Activated T-helper 17 cell treated with anti-CD3 and anti-CD28 coated beads, Interleukin-2, amount 50 U/mL, for 72 hours (primary cell): ENCODE data around the gene PLPP4. TPM values are rescaled to one million over a fixed set of nuclear protein-coding genes. Genes with fewer than 3 reads are reported as not detected.
"Not testable (repeated sequence)": the region's sequence is repeated elsewhere in the genome, so short reads cannot be mapped to it uniquely, and the experiment has no call there.

Experiments used
- ATAC-seq: fragments of 150-1000 bp; cut with Tn5 transposase; replicated peaks from 2 replicates; pipeline ENCODE4 v1.10.0; 2021; ENCODE audit warnings: mild to moderate bottlenecking, moderate library complexity
- H3K27ac Mint-ChIP-seq: one replicate; pipeline ENCODE4 v1.8.0; 2022; ENCODE audit warnings: mixed read lengths
- H3K27me3 Mint-ChIP-seq: one replicate; pipeline ENCODE4 v1.8.0; 2022; ENCODE audit warnings: mixed read lengths
- H3K36me3 Mint-ChIP-seq: one replicate; pipeline ENCODE4 v1.8.0; 2022; ENCODE audit warnings: low read depth, mild to moderate bottlenecking, mixed read lengths
- H3K4me1 Mint-ChIP-seq: one replicate; pipeline ENCODE4 v1.8.0; 2022; ENCODE audit warnings: mixed read lengths
- H3K4me3 Mint-ChIP-seq: one replicate; pipeline ENCODE4 v1.8.0; 2022; ENCODE audit warnings: mild to moderate bottlenecking, mixed read lengths
- H3K9me3 Mint-ChIP-seq: one replicate; pipeline ENCODE4 v1.8.0; 2022; ENCODE audit warnings: mixed read lengths
- total RNA-seq, 2 donors: library from RNA; stranded (reverse); gene quantifications; one replicate each; pipeline ENCODE4 v1.2.3, GENCODE V29; 2022

The PLPP4 gene
- total RNA-seq, 2 donors from 2014 or later = not detected

- no peaks in the 10 kb centered on the region for H3K36me3 Mint-ChIP-seq
- no peak overlapping the region for H3K27ac Mint-ChIP-seq
- ATAC-seq = no peak
- H3K4me1 Mint-ChIP-seq = no peaks in the 10 kb centered on the region
- no peak overlapping the region for H3K4me3 Mint-ChIP-seq
- H3K9me3 Mint-ChIP-seq = peaks cover 3% of the 10 kb centered on the region
- no peaks in the 10 kb centered on the region for H3K27me3 Mint-ChIP-seq
Observed at GRCh38 chr10:120490288-120490687, 33.3 kb downstream of the PLPP4 start.

GRCh38 chr10:120492346-120492745 lies 35.3 kb downstream of the PLPP4 start:
- no peak for ATAC-seq
- H3K4me3 Mint-ChIP-seq = no peak overlapping the region
- H3K4me1 Mint-ChIP-seq = no peaks in the 10 kb centered on the region
- H3K27ac Mint-ChIP-seq = no peak overlapping the region
- H3K9me3 Mint-ChIP-seq = peaks cover 3% of the 10 kb centered on the region
- no peaks in the 10 kb centered on the region for H3K36me3 Mint-ChIP-seq
- H3K27me3 Mint-ChIP-seq = no peaks in the 10 kb centered on the region

GRCh38 chr10:120493411-120494312 lies 36.6 kb downstream of the PLPP4 start:
- no peak overlapping the region for H3K27ac Mint-ChIP-seq
- no peak for ATAC-seq
- no peaks in the 10 kb centered on the region for H3K36me3 Mint-ChIP-seq
- H3K4me1 Mint-ChIP-seq = no peaks in the 10 kb centered on the region
- H3K27me3 Mint-ChIP-seq = no peaks in the 10 kb centered on the region
- H3K4me3 Mint-ChIP-seq = no peak overlapping the region
- no peaks in the 10 kb centered on the region for H3K9me3 Mint-ChIP-seq

- H3K4me1 Mint-ChIP-seq = no peaks in the 10 kb centered on the region
- H3K27me3 Mint-ChIP-seq = no peaks in the 10 kb centered on the region
- H3K27ac Mint-ChIP-seq = no peak overlapping the region
- H3K36me3 Mint-ChIP-seq = no peaks in the 10 kb centered on the region
- no peaks in the 10 kb centered on the region for H3K9me3 Mint-ChIP-seq
- no peak overlapping the region for H3K4me3 Mint-ChIP-seq
- no peak for ATAC-seq
Observed at GRCh38 chr10:120494313-120494710, 37.3 kb downstream of the PLPP4 start.

GRCh38 chr10:120495226-120496009 lies 38.4 kb downstream of the PLPP4 start:
- H3K27ac Mint-ChIP-seq = no peak overlapping the region
- ATAC-seq = no peak
- H3K4me1 Mint-ChIP-seq = no peaks in the 10 kb centered on the region
- no peaks in the 10 kb centered on the region for H3K27me3 Mint-ChIP-seq
- no peaks in the 10 kb centered on the region for H3K9me3 Mint-ChIP-seq
- no peak overlapping the region for H3K4me3 Mint-ChIP-seq
- H3K36me3 Mint-ChIP-seq = no peaks in the 10 kb centered on the region

- H3K4me3 Mint-ChIP-seq = no peak overlapping the region
- no peaks in the 10 kb centered on the region for H3K27me3 Mint-ChIP-seq
- H3K4me1 Mint-ChIP-seq = no peaks in the 10 kb centered on the region
Observed at GRCh38 chr10:120499883-120500282, 42.9 kb downstream of the PLPP4 start.

GRCh38 chr10:120503689-120504088 lies 46.7 kb downstream of the PLPP4 start:
- ATAC-seq = no peak
- no peak overlapping the region for H3K27ac Mint-ChIP-seq
- H3K9me3 Mint-ChIP-seq = no peaks in the 10 kb centered on the region
- H3K27me3 Mint-ChIP-seq = peaks cover 3% of the 10 kb centered on the region
- no peaks in the 10 kb centered on the region for H3K36me3 Mint-ChIP-seq
- no peaks in the 10 kb centered on the region for H3K4me1 Mint-ChIP-seq
- H3K4me3 Mint-ChIP-seq = no peak overlapping the region

More at GRCh38 chr10:120499883-120500282, 42.9 kb downstream of the PLPP4 start:
- Mint-ChIP-seq H3K9me3 (no peaks in the 10 kb centered on the region), H3K36me3 (no peaks in the 10 kb centered on the region), H3K27ac (no peak overlapping the region)
- no peak for ATAC-seq

GRCh38 chr10:120504227-120504626 lies 47.2 kb downstream of the PLPP4 start:
- ATAC-seq, H3K27ac Mint-ChIP-seq, H3K27me3 Mint-ChIP-seq, H3K36me3 Mint-ChIP-seq, H3K4me1 Mint-ChIP-seq, H3K9me3 Mint-ChIP-seq, H3K4me3 Mint-ChIP-seq: not testable (repeated sequence)

GRCh38 chr10:120505056-120505455 lies 48.0 kb downstream of the PLPP4 start:
- Mint-ChIP-seq H3K4me3 (no peak overlapping the region), H3K27ac (no peak overlapping the region), H3K4me1 (no peaks in the 10 kb centered on the region), H3K9me3 (no peaks in the 10 kb centered on the region), H3K36me3 (no peaks in the 10 kb centered on the region), H3K27me3 (peaks cover 3% of the 10 kb centered on the region)
- ATAC-seq = no peak

GRCh38 chr10:120505866-120506265 lies 48.8 kb downstream of the PLPP4 start:
- H3K27me3 Mint-ChIP-seq = peaks cover 3% of the 10 kb centered on the region
- H3K4me3 Mint-ChIP-seq = no peak overlapping the region
- H3K36me3 Mint-ChIP-seq = no peaks in the 10 kb centered on the region
- ATAC-seq = no peak
- H3K27ac Mint-ChIP-seq = no peak overlapping the region
- no peaks in the 10 kb centered on the region for H3K9me3 Mint-ChIP-seq
- no peaks in the 10 kb centered on the region for H3K4me1 Mint-ChIP-seq

- no peaks in the 10 kb centered on the region for H3K4me1 Mint-ChIP-seq
- no peak overlapping the region for H3K4me3 Mint-ChIP-seq
- peaks cover 3% of the 10 kb centered on the region for H3K27me3 Mint-ChIP-seq
- no peaks in the 10 kb centered on the region for H3K36me3 Mint-ChIP-seq
- H3K27ac Mint-ChIP-seq = no peak overlapping the region
- no peak for ATAC-seq
- H3K9me3 Mint-ChIP-seq = no peaks in the 10 kb centered on the region
Observed at GRCh38 chr10:120506674-120507073, 49.6 kb downstream of the PLPP4 start.

GRCh38 chr10:120507175-120507574 lies 50.1 kb downstream of the PLPP4 start:
- Mint-ChIP-seq H3K27ac (no peak overlapping the region), H3K36me3 (no peaks in the 10 kb centered on the region), H3K27me3 (peaks cover 3% of the 10 kb centered on the region), H3K9me3 (no peaks in the 10 kb centered on the region), H3K4me1 (no peaks in the 10 kb centered on the region), H3K4me3 (no peak overlapping the region)
- ATAC-seq = no peak

GRCh38 chr10:120507651-120508050 lies 50.6 kb downstream of the PLPP4 start:
- no peak overlapping the region for H3K4me3 Mint-ChIP-seq
- no peaks in the 10 kb centered on the region for H3K4me1 Mint-ChIP-seq
- ATAC-seq = no peak
- H3K27ac Mint-ChIP-seq = no peak overlapping the region
- no peaks in the 10 kb centered on the region for H3K9me3 Mint-ChIP-seq
- H3K27me3 Mint-ChIP-seq = peaks cover 3% of the 10 kb centered on the region
- no peaks in the 10 kb centered on the region for H3K36me3 Mint-ChIP-seq

- H3K36me3 Mint-ChIP-seq = no peaks in the 10 kb centered on the region
- no peaks in the 10 kb centered on the region for H3K4me1 Mint-ChIP-seq
- H3K27me3 Mint-ChIP-seq = peaks cover 3% of the 10 kb centered on the region
- no peaks in the 10 kb centered on the region for H3K9me3 Mint-ChIP-seq
- no peak overlapping the region for H3K4me3 Mint-ChIP-seq
- H3K27ac Mint-ChIP-seq = no peak overlapping the region
- ATAC-seq = peak; percentile 34
Observed at GRCh38 chr10:120508393-120508792, 51.4 kb downstream of the PLPP4 start.

GRCh38 chr10:120508966-120509365 lies 51.9 kb downstream of the PLPP4 start:
- no peak overlapping the region for H3K27ac Mint-ChIP-seq

More at GRCh38 chr10:120508966-120509365, 51.9 kb downstream of the PLPP4 start:
- Mint-ChIP-seq H3K4me3 (no peak overlapping the region), H3K36me3 (no peaks in the 10 kb centered on the region), H3K27me3 (peaks cover 3% of the 10 kb centered on the region), H3K9me3 (no peaks in the 10 kb centered on the region), H3K4me1 (no peaks in the 10 kb centered on the region)
- no peak for ATAC-seq
